Omental fat pad (tissue), 4 donors: ENCODE results near the gene ZNF687. TPM values are rescaled to one million over a fixed set of nuclear protein-coding genes. Genes with fewer than 3 reads are reported as not detected.

Source experiments
- ATAC-seq: fragments of 150-250 bp; one replicate; pipeline ENCODE4 v1.9.1; 2016; ENCODE audit warnings: mild to moderate bottlenecking, moderate library complexity; ENCODE audit not compliant: low FRiP score
- DNase-seq: peaks from one replicate; pipeline ENCODE4 v3.0.0-alpha.2; 2019; ENCODE audit warnings: low spot score
- total RNA-seq, 4 donors: library from RNA; depleted of rRNA; stranded (reverse); fragments of >200 nt; gene quantifications; one replicate each; pipeline ENCODE4 v1.1.0, GENCODE V29; 2016
- TF ChIP-seq, protein P1 (sequence below), 3 donors: fragments of 450-650 bp; IDR thresholded peaks; one replicate each; pipeline ENCODE4 v1.5.1; 2016 to 2017; ENCODE audit warnings: antibody characterized with exemption in 3 of 3, mild to moderate bottlenecking in 3 of 3, moderate library complexity in 2 of 3

Gene ZNF687
- total RNA-seq, 4 donors from 2014 or later = 10.1 to 15.3 (median 14.2) TPM

DNA sequence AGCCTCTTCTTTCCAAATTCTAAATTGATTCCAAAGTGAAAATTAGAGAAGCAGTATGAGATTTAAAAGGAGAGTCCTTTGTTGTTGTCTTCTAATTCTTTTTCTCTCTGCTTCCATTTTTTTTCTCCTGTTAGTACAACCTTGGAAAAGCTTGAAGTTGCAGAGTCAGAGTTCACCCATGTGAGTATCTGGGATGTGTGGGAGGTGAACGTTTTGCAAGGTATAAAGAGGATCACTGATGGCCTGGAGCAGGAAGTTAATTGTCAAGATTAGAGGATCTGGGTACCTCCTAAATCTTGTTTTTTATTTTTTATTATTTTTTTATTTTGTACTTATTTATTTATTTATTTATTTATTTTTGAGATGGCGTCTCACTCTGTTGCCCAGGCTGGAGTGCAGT lies 35.3 kb upstream of the ZNF687 start:
- TF ChIP-seq, protein P1, sequence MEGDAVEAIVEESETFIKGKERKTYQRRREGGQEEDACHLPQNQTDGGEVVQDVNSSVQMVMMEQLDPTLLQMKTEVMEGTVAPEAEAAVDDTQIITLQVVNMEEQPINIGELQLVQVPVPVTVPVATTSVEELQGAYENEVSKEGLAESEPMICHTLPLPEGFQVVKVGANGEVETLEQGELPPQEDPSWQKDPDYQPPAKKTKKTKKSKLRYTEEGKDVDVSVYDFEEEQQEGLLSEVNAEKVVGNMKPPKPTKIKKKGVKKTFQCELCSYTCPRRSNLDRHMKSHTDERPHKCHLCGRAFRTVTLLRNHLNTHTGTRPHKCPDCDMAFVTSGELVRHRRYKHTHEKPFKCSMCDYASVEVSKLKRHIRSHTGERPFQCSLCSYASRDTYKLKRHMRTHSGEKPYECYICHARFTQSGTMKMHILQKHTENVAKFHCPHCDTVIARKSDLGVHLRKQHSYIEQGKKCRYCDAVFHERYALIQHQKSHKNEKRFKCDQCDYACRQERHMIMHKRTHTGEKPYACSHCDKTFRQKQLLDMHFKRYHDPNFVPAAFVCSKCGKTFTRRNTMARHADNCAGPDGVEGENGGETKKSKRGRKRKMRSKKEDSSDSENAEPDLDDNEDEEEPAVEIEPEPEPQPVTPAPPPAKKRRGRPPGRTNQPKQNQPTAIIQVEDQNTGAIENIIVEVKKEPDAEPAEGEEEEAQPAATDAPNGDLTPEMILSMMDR (IDR thresholded peaks at IDR 0.05) = no peak
- DNase-seq = no peak
- no peak for ATAC-seq

DNA sequence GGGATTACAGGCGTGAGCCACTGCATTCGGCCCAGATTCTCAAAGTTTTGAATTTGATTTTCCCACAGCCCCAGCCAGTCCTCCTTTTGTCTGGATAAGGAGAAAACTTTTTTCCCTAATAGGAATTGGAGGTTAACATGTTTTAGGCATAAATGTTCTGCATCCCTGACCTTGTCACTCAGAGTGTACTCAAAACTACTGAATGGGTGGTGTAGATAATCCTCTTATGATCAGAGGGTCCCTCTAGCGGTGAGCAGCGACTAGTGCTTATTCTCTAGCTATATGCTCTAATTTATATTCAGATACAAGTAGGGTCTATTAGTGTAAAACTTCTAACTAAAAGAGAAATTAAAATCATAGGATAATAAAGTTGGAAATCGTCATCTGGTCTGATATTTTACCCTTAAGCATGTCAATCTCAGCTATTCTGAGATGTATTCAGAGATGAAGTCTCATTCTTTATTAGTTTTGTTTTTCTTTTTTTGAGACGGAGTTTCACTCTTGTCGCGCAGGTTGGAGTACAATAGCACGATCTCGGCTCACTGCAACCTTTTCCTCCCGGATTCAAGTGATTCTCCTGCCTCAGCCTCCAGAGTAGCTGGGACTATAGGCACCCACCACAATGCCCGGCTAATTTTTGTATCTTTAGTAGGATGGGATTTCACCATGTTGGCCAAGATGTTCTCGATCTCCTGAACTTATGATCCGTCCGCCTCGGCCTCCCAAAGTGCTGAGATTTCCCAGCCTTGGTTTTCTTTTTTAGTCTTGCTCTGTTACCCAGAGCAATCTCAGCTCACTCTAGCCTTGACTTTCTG lies 30.2 kb upstream of the ZNF687 start:
- DNase-seq (peak; percentile 61), ATAC-seq (no peak)
- TF ChIP-seq, protein P1 (IDR thresholded peaks at IDR 0.05) = no peak

GRCh38 chr1:151254217-151255213 lies 27.6 kb upstream of the ZNF687 start, which contains the start of gene PSMD4:
PSMD4 (plus strand) TSS chr1:151254734; CDS start chr1:151254783, 49 bp downstream.
- peak; percentile 98 for ATAC-seq
- DNase-seq = peak; percentile 66
- TF ChIP-seq, protein P1 (IDR thresholded peaks at IDR 0.05) = no peak

- no peak for DNase-seq
- ATAC-seq = no peak
These were observed 26.7 kb upstream of the ZNF687 start for GRCh38 chr1:151255381-151255780.

DNA sequence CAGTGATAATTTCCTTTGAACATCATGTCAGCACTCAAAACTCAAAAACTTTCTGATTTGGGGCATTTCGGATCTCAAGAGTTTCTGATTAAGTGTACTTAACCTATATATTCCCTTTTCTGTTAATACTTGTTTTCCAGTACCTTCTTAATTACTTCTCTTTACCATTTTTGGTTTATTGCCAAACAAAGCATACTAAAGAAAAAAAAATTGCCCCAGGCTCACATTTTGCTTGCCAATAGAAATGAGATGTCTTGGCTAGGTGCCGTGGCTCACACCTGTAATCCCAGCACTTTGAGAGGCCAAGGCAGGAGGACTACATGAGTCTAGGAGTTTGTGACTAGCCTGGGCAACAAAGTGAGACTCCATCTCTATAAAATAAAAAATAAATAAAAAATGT lies 22.7 kb upstream of the ZNF687 start:
- DNase-seq (no peak), ATAC-seq (no peak)
- TF ChIP-seq, protein P1 (IDR thresholded peaks at IDR 0.05) = no peak

More at GRCh38 chr1:151255381-151255780, 26.7 kb upstream of the ZNF687 start:
- TF ChIP-seq, protein P1 (IDR thresholded peaks at IDR 0.05) = no peak

GRCh38 chr1:151265446-151266236 lies 16.5 kb upstream of the ZNF687 start:
- TF ChIP-seq, protein P1 (IDR thresholded peaks at IDR 0.05) = no peak
- DNase-seq (no peak), ATAC-seq (no peak)
